ENCODE measurements around the gene SMAD5. TPM values are rescaled to one million over a fixed set of nuclear protein-coding genes. Genes with fewer than 3 reads are reported as not detected.
A peak's percentile ranks its signal among the peaks of the same experiment; 100 is the strongest.

SMAD5 gene
- total and polyA plus RNA-seq, 2 of the 8 experiments (the other 6 are each of a cell fraction or from before 2014, with no cell fraction given), result 30.2 to 60.5 TPM

GRCh38 chr5:136202469-136203205 lies 70.0 kb downstream of the SMAD5 start (continued):
- no peak for TF ChIP-seq USF2 (IDR thresholded peaks at IDR 0.05; ENCODE audit: low read length)
- TF ChIP-seq TCF12 (IDR thresholded peaks at IDR 0.05; ENCODE audit: low read depth, low read length), result peak; percentile 92

Data from H1 (cell line).